Measurements from ENCODE around the gene CREB5.

GRCh38 chr7:28588602-28589001, 176.3 kb downstream of the CREB5 start:
- no peak for TF ChIP-seq CTCF (IDR thresholded peaks at IDR 0.05)
- TF ChIP-seq POLR2A (IDR thresholded peaks at IDR 0.05) = no peak

Data from breast epithelium (tissue), 3 donors.